Gastroesophageal sphincter (tissue), 3 donors: ENCODE measurements around the gene MDFIC2.

ENCODE experiments used
- CTCF ChIP-seq, 4 experiments: fragments of 200-600 bp in 2 of 4; fragments of 450-650 bp in 2 of 4; sonication (generic) in 1 of 4; IDR thresholded peaks; one replicate each; pipeline ENCODE4 v1.5.1; 2017 to 2019; ENCODE audit warnings: antibody characterized with exemption in 4 of 4, mild to moderate bottlenecking in 2 of 4, moderate library complexity in 2 of 4
- EP300 ChIP-seq: sonication (generic); formaldehyde crosslinking; IDR thresholded peaks from one replicate; pipeline ENCODE4 v1.6.1; 2017; ENCODE audit warnings: antibody characterized with exemption, mild to moderate bottlenecking
- POLR2A ChIP-seq, 2 donors: fragments of 450-650 bp; IDR thresholded peaks; one replicate each; pipeline ENCODE4 v1.6.1; 2017; ENCODE audit warnings: antibody characterized with exemption in 2 of 2, mild to moderate bottlenecking in 2 of 2, moderate library complexity in 1 of 2

- TF ChIP-seq CTCF (IDR thresholded peaks at IDR 0.05) (no peak), POLR2A (IDR thresholded peaks at IDR 0.05) (no peak), EP300 (no peak)
Measured at GRCh38 chr3:70233112-70233511, 79.3 kb downstream of the MDFIC2 start.
